GM21737 (cell line): ENCODE results near the gene ZBTB20.

Experiments
- ATAC-seq: cut with Tn5 transposase; IDR thresholded peaks from one replicate; pipeline ENCODE4 v1.9.1; 2021; ENCODE audit warnings: mild to moderate bottlenecking, moderate library complexity; ENCODE audit not compliant: unreplicated experiment

The ZBTB20 gene

DNA sequence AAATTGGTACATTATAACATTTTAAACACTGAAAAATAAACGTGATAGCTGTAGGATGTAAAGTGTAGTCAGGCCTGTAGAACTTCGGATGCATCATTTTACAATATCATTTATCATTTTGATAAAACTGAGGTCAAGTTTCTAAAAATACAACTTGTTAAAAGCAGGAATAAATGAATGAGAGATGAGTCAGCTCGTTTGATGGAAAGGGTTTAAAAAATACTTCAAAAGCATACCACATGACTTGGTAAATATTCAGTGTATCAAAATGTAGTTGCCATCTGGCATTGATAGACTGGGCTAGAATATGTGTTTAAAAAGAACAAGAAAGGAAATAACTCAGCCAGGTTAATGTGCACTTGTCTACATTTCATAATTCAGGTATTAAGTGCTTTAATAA is 496.3 kb downstream of the ZBTB20 start:
- ATAC-seq = no peak

DNA sequence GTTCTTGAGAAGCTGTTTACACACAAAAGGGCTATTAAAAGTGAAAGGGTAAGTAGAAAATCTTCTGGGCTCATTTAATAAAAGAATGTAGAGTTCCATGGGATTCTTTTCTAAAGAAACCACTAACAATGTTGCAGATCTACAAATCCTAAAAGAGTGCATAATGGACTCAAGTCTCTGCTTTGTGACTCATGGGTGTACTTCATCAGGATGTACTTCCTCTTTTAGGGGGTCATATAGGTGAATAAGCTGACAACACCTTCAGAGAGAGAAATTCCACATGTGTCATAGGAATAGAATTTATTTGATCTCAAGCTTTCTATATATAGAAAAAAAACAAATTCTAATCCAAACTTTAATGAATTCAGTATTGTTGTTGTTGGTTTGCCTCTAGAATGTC is 497.8 kb downstream of the ZBTB20 start:
- ATAC-seq = no peak

DNA sequence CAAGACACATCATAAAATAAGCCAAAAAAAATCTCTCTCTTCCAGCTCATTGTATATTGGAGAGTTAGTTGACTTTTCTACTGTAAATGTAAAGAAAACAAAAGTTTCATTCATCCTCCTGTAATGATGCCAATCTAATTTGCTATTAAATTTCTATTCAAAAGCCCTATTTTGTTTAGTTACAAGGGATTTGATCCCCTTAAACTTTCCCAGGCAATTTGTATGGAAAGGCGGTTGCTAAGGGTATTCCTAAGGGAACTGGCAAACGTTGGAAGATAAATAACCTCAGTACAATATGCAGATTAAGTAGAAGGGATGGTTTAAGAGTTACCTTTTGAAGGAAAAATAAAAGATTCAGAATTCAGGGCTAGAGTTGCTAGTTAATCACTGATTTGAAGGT is 500.6 kb downstream of the ZBTB20 start:
- ATAC-seq = no peak

DNA sequence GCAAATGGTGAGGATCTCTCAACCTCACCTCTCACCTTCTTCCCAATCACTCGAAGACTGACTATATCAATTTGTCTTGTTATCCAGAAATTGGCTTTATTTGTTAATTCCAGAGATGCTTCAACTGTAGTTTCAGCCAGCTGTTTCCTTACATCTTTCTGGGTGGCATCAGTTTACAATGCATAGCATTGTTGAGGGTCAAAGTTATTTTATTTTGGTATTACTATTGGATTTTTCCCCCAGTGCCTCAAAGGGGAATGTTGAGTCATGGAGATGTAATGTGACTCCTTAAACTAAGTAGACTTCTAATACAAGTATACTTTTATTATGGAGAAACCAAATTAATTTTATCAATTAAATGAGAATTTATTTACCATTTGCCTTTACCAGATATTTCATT is 501.7 kb downstream of the ZBTB20 start:
- ATAC-seq = no peak

DNA sequence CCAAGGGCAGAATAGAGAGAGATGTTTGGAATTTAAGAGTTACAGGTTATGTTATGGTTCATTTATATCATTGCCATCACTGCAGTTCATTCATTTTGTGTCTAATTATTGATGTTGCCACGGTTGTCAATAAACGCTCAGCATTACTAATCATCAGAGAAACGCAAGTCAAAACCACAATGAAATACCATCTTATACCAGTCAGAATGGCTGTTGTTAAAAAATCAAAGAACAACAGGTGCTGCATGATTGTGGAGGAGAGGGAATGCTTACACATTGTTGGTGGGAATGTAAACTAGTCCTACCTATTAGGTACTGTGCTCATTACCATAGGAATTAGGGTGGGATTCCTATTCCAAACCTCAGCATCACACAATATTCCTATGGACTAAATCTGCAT is 502.7 kb downstream of the ZBTB20 start:
- ATAC-seq = no peak

DNA sequence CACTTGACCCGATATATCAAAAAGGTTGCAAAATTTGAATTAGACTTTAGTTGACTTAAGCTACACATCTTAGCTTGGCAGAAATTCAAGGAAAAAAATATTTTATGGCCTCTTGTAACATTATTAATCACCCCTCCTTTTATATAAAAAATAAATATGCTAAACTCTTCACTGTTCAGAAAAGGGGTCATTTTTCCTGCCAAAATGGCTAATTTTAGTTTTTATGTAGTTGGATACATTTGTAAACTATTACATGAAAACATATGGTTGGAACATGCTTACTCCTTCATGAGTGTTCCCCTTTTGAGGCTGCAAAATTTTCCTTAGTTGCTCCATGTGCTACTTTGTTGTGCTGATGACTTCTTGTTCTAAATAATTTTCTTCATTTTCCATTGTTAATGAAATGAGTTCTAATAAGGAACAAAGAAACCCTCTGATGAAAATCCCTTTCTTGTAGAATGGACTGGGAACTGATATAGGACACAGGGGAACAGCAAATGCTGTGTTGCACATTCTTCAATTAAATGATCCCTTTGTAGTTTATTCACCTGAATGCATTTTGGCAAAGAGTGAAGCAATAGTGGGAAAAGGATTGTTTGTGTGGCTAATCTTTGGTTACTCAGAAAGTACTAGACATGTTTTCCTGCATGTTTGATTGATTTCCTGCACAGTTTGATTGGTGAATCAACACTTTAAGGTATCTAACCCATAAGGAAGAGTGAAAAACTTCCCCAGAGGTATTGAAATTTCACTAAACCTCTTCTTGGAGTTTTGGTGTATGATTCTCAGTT is 503.9 kb downstream of the ZBTB20 start:
- ATAC-seq = no peak

DNA sequence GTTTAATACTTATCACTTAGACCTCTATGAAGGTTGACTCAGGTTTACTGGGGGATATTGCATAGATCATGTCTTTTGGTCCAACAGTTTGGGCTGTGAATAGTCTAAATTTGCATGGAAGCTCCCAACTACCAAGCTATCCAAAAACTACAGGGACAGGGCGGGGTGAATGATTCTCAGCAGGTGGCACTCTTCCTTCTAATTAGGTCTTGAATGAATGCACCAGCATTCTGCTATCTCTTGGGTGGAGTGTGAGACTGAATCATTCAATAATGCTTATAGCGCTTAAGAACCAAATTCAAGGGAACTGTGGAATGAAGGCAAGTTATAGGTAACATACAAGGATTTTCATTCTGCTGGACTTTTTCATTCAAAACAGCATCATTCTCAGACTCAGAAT is 507.0 kb downstream of the ZBTB20 start:
- no peak for ATAC-seq

DNA sequence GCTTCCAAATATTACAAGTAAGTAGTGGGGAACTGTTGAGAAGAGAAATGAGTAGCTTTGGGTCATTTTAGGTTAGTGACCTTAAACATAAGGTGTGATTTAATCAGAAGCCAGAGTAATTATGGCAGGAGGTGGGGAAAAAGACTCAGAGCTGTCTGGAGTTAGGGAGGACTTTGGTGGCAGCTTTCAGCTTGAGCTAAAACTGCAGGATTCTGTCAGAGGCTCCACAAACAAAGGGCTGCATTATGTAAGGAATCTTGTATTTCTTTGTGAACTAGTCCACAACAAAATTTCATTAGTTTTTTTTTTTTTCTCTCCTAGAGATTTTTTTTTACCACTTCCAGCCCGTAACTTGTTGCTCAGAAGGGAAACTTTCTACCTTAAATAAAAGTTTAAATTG is 507.9 kb downstream of the ZBTB20 start:
- no peak for ATAC-seq

DNA sequence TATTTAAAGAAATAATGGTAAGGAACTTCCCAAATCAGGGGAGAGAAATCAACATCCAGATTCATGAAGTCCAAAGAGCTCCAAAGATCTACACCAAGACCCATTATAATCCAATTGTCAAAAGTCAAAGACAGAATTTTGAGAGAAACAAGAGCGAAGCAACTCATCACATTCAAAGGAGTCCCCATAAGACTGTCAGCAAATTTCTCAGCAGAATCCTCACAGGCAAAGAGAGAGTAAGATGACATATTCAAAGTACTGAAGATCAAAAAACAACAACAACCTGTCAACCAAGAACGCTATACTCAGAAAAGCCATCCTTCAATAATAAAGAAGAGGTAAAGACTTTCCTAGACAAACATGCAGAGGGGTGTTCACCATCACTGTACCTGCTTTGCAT is 511.2 kb downstream of the ZBTB20 start:
- ATAC-seq = no peak

DNA sequence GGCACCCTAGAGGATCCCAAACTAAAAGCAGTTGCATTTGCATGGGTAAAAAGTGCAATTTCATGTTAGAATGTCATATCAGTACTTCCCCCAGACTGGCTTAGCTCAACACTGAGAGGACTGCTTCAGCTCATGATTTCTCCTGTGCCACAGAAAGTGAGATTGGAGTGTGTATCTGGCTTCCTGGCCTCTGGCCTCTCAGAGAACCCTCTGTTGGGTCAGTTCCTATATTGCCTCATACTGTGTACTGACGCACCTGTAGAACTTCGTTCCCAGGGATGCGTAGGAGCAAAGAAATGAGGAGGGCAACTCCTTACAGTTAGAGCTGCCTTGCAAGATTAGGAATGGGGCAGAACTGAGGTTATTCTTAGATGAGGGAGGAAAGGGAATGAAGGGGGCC is 512.5 kb downstream of the ZBTB20 start:
- no peak for ATAC-seq

DNA sequence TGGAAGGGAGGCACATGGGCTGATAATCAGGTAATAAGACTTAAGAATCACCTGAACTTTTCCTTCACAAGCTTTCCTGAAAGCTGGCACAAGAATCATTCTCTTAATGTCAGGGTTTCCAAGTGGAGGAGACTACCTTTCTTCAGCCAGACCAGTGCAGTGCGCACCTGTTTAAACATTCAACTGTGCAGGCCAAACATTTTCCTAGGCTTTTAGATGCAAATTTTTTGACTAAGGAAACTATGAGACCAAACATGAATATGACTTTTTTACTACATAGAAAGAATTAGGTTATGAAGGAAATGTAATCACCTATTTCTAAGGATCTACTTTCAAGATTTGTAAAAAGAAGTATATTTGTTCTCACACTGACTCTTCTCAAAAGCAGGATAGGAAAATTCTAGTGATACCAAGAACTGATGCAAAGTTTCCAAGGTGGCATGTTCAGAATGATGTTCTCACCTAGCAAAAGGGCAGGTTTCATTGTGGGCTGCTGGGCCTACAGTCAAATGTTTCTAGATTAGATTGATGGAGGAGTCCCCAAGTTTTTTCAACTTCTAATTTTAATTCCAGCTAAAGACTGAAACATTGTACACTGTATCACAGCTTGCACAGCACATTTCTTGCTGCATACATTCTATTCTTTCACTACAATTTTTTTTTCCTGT is 514.2 kb downstream of the ZBTB20 start:
- ATAC-seq = no peak

DNA sequence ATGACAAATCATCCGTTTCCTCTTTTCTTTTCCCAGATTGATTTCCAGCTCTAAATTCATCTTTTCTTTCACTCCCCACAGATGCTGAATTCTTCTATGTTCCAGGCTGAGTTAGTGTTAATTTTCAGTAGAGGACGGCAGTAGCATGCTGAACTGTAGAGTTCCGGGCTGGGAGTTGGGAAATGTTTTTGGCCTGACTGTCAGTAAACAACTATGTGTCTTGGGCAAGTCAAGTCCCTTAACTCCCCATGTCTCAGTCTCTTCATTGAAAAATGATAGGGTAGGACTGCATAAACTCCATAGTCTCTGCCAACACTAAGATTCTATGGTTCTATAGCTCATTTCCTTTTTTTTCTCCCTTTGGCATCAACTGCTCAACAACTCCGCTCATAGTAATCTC is 519.3 kb downstream of the ZBTB20 start:
- no peak for ATAC-seq

DNA sequence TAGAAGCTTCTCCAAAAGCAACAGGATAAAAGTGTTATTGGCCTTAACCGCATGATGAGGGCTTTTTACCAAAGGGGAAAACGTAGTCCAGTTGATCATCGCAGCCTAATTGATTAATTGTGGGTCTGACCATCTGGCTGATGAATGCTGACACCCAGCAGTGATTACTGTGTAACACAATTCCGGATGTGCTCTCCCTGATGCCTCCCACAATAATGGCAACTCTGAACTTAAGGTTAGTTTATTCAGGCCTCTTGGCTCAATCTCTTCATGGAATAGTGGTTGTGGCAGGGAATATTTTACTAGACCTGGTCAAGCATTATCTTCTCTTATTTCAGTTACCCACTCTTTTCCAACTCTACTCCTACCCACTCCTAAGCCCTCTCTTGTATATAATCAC is 520.3 kb downstream of the ZBTB20 start:
- ATAC-seq = no peak

DNA sequence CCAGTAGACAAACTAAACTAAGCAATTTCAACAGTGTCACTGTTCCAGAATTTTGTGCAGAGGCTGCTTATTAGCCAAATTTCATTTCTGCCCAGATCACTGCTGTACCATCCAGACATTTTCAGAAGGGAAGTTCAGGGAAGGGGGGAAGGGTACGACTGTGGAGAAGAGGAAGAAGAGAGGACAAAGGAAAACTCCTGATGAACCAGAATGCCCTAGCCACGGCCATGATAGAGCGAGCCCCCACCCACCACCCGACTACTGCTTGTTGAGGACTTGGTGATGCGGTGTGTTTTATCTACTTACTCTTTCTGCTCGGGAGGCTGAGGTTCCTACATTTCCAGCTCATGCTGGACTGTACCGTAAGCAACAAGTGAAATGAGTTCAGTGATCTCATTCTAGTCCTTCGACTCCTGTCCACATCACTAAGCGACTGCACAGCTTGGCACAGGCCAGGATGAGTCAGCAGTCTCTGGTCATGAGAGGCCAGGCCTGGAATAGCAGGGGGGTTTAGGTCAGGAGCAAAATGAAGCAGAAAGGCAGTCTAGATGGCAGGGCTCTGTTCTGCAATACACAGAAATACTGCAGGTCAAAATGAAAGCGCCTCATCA is 522.4 kb downstream of the ZBTB20 start:
- no peak for ATAC-seq

DNA sequence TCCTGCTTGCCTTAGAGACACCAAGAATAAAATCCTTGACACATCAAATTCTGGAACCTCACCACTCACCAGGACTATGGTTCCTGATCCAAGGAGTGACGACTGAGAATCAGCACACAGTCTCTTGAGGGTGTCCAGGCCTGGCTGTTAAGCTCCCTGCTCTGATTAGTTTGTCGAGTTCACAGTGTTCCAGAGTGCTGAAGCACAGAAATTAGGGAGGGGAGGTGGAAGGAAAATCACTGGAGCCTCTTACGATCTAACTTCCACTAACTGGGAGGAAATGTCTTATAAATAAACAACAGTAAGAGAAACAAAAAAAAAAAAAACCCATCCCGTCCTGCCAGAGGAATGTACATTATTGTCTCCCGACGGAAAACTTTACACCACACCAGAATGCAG is 523.0 kb downstream of the ZBTB20 start:
- ATAC-seq = no peak

DNA sequence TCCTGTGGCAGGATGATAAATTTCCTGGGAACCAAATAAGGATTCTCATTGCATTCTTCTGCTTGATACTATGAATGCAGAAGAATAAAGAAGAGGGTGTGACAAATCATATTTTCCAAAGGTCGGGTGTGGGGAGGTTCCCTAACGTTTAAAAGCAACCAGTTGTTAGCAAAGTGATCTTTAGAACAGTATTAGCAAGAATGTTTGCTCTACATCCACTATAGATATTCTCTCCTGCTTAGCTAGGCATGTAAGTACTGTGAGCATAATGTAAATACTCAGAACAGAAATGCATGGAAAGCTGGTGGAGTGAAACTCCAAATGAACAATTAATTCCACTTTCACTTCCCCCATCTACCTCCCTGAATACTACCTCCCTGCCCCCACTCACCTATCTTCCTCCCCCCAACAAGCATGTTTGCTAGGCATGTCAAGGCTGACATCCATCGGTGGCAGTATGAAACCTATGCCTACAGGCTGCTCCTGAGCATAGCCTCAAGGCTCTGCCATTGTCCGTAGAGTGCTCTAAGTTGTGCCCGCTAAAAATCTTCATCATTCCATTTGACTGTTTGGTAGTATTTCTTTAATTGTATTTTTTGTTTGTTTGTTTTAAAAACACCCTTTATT is 523.6 kb downstream of the ZBTB20 start:
- ATAC-seq = no peak

DNA sequence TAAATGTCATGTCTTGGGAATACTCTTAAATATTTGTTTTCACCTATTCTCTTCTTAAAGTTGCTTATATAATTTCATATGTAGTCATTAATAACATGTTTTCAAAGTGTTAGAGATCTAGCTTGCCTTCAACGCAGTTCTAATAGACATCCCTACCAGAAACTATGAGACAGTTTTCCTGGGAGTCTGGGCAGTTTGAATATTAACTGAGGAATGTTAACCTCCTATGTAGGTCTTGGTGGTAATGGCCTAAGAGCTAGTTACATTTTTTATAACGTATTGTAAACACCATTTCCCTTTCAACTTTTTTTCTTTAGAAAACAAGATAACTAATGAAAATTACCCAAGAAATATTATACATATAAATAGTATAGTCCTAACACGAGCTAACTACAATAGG is 525.1 kb downstream of the ZBTB20 start:
- ATAC-seq = no peak

DNA sequence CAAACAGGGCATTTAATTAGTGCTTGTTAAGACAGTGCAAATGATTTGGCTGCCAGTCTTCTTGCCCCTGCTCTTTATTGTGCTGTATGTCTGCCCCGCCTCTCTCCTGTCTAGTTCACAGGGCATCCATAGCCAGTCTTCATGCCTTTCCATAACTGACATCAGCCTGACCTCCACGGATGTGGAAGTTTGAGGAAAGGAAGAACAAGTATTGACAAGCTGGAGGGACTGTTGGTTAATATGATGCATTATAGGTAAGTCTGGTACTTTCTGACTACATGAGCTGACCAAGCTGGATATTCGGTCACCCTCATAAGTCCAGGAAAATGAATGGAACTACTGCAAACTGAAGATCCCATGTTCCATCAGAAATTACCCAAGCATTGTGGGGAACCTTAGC is 527.3 kb downstream of the ZBTB20 start:
- no peak for ATAC-seq

DNA sequence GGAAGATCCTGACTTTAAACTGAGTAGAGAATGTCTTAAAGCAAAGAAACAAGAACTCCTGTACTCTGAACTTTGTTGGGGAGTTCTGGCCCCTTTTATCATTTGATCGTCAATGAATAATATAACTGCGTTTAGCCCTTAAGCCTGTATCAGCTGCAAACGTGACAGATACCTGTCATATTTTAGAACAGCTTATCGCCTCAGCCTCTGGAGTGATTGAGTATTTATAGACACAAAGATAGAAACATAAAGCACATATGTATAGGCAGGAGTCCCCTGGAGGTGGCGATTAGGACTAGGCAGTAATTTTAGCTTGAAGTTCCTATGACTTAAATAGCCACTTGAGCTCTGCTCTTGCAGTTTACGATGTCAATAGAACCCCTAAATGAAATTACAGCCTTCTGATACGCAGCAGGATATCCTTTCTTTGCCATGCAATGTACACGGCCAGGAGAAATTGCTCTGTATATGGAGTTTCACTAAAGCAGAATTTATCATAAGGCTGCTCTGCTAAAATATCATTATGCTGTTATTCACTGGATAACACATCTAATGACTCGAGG is 531.5 kb downstream of the ZBTB20 start:
- no peak for ATAC-seq

DNA sequence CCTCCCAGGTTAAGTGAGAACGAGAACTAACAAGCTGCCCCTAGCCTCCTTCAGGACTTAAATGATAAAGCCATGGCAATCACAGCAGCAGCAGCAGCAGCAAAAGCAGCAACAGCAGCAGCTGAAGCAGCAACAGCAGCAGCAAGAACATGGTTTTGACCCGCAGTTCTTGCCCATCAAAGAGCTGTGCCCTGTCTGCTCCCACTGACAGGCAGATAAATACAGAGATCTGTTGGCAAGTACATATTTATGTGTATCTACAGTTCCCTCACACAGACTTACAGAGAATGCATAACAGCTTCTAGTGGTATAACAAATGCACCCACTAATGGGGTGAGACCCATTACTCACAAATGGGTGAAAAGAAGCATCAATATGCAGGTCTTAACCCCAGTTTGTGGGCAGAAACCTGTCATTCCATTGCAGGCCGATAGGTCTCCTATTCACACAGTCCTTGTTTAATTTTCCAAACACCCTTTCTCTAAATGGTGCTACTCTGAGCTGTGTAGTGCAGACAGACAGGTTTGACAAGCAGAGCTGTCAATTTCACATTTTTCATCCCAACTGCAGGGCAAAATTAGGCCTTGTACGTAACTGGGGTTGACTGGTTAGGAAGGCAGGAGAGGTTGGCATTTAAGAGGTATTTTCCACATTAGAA is 537.0 kb downstream of the ZBTB20 start:
- no peak for ATAC-seq

DNA sequence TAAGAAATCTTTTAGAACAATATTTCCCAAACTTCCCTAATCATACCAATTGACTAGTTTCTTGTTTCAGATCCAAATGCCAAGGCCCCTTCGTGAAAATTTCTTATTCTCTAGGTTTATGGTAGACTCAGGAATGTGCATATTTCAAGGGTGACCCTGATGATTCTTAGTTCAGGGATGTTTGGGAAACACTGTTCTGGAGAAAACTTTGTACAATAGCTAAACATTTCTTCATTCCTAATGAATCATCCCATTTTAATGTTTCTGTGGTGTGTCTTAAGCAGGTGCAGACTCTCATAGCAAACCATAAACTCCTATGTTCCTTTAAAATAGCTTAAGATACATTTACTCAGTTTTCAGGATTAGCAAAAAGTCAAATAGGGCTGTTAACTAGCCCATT is 538.8 kb downstream of the ZBTB20 start:
- ATAC-seq = no peak
